ENCODE results near the gene GFER. TPM values are rescaled to one million over a fixed set of nuclear protein-coding genes. Genes with fewer than 3 reads are reported as not detected.

Gene GFER
- total and polyA plus RNA-seq, 10 of the 15 experiments (the other 5 are each of a cell fraction or from before 2014, with no cell fraction given): 2.4 to 57.7 (median 31.3) TPM

DNA sequence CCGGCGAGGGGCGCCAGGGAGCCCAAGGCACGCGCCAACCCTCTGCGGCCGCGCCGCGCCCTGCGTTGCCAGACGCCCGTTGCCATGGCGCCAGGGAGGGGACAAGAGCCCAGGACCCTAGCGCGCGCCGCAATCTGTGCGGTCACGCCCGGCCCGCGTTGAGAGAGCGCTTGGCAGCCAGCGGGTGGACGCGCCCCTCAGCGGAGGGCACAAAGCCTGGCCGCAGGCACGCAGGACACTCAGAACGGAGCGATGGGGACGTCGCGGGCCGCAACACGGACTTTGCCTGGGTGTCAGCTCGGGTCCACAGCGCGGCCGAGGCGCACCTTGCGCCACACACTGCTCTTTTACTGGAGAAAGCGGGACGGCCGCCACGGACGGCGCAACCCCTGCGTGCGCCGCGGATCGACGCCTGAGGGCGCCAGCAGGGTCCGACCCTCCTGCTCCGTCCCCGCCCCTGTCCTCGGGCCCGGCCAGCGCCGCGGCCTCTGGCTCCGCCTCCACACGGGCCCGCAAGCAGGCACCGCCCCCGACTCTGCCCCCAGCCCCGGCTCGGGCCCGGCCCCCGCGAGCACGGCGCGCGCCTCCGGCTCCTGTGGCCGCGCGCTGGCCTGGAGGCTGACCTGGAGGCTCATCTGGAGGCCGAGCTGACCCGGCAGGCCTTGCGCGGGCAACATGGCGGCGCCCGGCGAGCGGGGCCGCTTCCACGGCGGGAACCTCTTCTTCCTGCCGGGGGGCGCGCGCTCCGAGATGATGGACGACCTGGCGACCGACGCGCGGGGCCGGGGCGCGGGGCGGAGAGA lies at the start of gene GFER (continued):
- TF ChIP-seq CBFB (IDR thresholded peaks at IDR 0.05; ENCODE audit: low read depth) (no peak), RCOR1 (conservative IDR thresholded peaks at IDR 0.05; ENCODE audit: low read depth, low read length) (no peak), BHLHE40 (IDR thresholded peaks at IDR 0.05; ENCODE audit: borderline replicate concordance in 1 of 2, low read depth in 2 of 2, low read length in 1 of 2) (peak; percentile 45 to 85; a peak in 3 of 4 replicates), ASH2L (IDR thresholded peaks at IDR 0.05; ENCODE audit: borderline replicate concordance, low read depth) (0 out of 2 replicates have a peak, but pooled peaks have one; percentile 49), POLR2AphosphoS5 (IDR thresholded peaks at IDR 0.05; ENCODE audit: low read length) (no peak), MTA3 (IDR thresholded peaks at IDR 0.05; ENCODE audit: borderline replicate concordance, low read length) (no peak), BRCA1 (IDR thresholded peaks at IDR 0.05; ENCODE audit: low read depth, low read length) (no peak), PAX8 (IDR thresholded peaks at IDR 0.05) (no peak), RAD21 (IDR thresholded peaks at IDR 0.05; ENCODE audit: insufficient read depth, low read depth, low read length) (no peak), POLR2A (IDR thresholded peaks at IDR 0.05; ENCODE audit: low read depth, low read length) (peak; percentile 87), CBX5 (IDR thresholded peaks at IDR 0.05; ENCODE audit: low read depth) (no peak), HDAC6 (IDR thresholded peaks at IDR 0.05; ENCODE audit: unreplicated experiment) (no peak), NR2C1 (IDR thresholded peaks at IDR 0.05) (peak; percentile 92)
- TF ChIP-seq, protein P1, sequence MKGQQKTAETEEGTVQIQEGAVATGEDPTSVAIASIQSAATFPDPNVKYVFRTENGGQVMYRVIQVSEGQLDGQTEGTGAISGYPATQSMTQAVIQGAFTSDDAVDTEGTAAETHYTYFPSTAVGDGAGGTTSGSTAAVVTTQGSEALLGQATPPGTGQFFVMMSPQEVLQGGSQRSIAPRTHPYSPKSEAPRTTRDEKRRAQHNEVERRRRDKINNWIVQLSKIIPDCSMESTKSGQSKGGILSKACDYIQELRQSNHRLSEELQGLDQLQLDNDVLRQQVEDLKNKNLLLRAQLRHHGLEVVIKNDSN (IDR thresholded peaks at IDR 0.05; ENCODE audit: borderline replicate concordance, extremely low read length, insufficient read depth, low read depth, low read length): no peak
- TF ChIP-seq, protein P2, sequence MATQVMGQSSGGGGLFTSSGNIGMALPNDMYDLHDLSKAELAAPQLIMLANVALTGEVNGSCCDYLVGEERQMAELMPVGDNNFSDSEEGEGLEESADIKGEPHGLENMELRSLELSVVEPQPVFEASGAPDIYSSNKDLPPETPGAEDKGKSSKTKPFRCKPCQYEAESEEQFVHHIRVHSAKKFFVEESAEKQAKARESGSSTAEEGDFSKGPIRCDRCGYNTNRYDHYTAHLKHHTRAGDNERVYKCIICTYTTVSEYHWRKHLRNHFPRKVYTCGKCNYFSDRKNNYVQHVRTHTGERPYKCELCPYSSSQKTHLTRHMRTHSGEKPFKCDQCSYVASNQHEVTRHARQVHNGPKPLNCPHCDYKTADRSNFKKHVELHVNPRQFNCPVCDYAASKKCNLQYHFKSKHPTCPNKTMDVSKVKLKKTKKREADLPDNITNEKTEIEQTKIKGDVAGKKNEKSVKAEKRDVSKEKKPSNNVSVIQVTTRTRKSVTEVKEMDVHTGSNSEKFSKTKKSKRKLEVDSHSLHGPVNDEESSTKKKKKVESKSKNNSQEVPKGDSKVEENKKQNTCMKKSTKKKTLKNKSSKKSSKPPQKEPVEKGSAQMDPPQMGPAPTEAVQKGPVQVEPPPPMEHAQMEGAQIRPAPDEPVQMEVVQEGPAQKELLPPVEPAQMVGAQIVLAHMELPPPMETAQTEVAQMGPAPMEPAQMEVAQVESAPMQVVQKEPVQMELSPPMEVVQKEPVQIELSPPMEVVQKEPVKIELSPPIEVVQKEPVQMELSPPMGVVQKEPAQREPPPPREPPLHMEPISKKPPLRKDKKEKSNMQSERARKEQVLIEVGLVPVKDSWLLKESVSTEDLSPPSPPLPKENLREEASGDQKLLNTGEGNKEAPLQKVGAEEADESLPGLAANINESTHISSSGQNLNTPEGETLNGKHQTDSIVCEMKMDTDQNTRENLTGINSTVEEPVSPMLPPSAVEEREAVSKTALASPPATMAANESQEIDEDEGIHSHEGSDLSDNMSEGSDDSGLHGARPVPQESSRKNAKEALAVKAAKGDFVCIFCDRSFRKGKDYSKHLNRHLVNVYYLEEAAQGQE (IDR thresholded peaks at IDR 0.05; ENCODE audit: low read depth, low read length): no peak
- TF ChIP-seq, protein P3, sequence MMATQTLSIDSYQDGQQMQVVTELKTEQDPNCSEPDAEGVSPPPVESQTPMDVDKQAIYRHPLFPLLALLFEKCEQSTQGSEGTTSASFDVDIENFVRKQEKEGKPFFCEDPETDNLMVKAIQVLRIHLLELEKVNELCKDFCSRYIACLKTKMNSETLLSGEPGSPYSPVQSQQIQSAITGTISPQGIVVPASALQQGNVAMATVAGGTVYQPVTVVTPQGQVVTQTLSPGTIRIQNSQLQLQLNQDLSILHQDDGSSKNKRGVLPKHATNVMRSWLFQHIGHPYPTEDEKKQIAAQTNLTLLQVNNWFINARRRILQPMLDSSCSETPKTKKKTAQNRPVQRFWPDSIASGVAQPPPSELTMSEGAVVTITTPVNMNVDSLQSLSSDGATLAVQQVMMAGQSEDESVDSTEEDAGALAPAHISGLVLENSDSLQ (IDR thresholded peaks at IDR 0.05): no peak
- TF ChIP-seq, protein P4, sequence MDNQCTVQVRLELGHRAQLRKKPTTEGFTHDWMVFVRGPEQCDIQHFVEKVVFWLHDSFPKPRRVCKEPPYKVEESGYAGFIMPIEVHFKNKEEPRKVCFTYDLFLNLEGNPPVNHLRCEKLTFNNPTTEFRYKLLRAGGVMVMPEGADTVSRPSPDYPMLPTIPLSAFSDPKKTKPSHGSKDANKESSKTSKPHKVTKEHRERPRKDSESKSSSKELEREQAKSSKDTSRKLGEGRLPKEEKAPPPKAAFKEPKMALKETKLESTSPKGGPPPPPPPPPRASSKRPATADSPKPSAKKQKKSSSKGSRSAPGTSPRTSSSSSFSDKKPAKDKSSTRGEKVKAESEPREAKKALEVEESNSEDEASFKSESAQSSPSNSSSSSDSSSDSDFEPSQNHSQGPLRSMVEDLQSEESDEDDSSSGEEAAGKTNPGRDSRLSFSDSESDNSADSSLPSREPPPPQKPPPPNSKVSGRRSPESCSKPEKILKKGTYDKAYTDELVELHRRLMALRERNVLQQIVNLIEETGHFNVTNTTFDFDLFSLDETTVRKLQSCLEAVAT (IDR thresholded peaks at IDR 0.05): no peak
- TF ChIP-seq, protein P5, sequence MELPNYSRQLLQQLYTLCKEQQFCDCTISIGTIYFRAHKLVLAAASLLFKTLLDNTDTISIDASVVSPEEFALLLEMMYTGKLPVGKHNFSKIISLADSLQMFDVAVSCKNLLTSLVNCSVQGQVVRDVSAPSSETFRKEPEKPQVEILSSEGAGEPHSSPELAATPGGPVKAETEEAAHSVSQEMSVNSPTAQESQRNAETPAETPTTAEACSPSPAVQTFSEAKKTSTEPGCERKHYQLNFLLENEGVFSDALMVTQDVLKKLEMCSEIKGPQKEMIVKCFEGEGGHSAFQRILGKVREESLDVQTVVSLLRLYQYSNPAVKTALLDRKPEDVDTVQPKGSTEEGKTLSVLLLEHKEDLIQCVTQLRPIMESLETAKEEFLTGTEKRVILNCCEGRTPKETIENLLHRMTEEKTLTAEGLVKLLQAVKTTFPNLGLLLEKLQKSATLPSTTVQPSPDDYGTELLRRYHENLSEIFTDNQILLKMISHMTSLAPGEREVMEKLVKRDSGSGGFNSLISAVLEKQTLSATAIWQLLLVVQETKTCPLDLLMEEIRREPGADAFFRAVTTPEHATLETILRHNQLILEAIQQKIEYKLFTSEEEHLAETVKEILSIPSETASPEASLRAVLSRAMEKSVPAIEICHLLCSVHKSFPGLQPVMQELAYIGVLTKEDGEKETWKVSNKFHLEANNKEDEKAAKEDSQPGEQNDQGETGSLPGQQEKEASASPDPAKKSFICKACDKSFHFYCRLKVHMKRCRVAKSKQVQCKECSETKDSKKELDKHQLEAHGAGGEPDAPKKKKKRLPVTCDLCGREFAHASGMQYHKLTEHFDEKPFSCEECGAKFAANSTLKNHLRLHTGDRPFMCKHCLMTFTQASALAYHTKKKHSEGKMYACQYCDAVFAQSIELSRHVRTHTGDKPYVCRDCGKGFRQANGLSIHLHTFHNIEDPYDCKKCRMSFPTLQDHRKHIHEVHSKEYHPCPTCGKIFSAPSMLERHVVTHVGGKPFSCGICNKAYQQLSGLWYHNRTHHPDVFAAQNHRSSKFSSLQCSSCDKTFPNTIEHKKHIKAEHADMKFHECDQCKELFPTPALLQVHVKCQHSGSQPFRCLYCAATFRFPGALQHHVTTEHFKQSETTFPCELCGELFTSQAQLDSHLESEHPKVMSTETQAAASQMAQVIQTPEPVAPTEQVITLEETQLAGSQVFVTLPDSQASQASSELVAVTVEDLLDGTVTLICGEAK (IDR thresholded peaks at IDR 0.05; ENCODE audit: borderline replicate concordance): no peak
